Stimulated activated CD8-positive, alpha-beta memory T cell treated with anti-CD3 and anti-CD28 coated beads, Interleukin-4, amount 100 ng/mL, for 4 hours (primary cell): ENCODE data around the gene NRG2.

Experiments used
- DNase-seq, 2 donors: peaks; one replicate each; pipeline ENCODE4 v3.0.0-alpha.2; 2020; ENCODE audit warnings: low read depth in 2 of 2, low spot score in 1 of 2

Gene NRG2

DNA sequence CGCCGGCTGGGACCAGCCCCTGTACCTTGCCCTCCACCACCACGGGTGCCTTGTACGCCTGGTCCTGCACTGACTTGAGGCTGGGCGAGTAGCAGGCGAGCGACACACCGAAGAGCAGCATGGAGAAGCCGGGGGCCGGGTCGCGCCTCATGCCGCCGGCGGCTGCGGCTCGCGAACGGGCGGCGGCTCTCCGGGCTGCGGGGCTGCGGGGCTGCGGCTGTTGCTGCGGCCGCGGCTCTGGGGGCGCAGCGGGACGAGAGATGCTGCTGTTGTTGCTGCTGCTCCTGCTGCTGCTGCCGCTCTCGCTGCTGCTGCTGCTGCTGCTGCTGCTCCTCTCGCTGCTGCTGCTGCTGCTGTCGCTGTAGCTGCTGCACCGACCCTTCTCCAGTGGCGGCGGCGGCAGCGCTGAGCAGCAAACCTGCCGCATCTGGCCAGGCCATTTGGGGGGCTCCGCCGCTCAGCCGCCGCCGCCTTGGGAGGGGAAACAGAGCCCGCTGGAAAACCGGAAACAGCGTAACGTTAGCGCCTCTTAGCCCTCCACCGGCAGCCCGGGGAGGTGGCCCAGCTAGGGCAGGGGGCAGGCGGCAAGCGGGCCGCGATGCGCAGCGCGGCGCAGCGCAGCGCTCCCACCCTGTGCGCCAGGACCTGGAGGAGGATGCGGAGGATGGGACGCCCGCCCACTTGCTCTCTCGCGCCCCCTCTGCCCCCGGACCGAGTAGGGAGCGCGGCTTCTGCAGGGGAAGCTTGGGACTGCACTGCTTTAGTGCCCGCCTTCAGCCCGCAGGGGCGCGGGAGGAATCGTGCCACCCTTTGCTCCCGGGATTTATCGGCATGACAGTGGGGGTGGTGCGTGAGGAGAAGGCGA is at the start of gene NRG2:
Gene NRG2 (minus strand): TSS at position 657 of the 865 bp plus-strand sequence.
- DNase-seq, result peak in 1 of 2 donors; percentile 13

DNA sequence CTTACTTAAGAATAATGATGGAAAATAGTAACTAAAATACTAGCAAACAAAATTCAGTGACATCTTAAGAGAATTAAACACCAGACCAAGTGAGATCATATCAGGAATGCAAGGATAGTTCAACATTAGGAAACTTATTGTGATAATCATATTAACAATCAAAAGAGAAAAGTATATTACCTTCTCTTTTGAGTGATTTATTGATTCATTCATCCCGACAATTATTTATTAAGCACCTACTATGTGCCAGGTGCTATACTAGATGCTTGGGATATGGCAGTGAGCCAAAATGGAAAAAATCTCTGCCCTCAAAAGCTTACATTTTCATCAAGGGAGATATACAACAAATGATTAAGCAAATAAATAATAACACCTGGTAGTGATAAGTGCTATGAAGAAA is 47.2 kb upstream of the NRG2 start:
- DNase-seq, result no peak

DNA sequence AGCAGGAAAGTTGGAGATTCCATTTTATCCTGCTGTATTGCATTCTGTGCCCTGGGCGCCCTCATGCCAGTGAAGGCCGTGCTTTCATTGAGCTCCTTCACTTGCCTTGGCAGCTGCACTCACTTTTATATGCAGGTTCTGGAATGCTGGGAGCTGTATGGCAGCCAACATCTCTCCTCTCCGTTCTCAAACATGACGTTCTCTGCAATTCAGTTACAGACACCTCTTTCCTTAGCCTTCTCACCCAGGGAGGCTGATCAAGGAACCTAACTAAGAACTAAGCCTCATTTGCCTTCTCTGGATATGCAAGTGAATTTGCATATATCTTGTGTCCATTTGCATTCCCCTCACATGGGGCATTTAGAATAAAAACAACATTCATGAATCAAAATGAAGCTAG is 41.4 kb upstream of the NRG2 start:
- no peak for DNase-seq

DNA sequence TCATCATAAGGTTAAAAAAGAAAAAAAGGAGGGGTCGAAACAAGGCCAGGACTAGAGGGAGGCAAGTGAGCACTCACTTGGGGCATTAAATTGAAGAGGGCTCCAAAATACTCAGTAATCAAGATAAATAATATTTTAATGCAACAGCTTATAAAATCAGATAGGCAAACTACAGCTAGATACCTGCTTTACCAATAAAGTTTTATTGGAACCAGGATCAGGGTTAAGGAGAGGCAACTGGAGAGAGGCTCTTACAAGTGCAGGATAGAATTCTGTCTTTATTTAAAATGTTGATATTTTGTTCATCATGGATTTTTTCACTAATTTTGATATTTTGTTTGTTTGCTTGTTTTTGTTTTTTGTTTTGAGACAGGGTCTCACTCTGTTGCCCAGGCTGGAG is 40.6 kb upstream of the NRG2 start:
- no peak for DNase-seq

DNA sequence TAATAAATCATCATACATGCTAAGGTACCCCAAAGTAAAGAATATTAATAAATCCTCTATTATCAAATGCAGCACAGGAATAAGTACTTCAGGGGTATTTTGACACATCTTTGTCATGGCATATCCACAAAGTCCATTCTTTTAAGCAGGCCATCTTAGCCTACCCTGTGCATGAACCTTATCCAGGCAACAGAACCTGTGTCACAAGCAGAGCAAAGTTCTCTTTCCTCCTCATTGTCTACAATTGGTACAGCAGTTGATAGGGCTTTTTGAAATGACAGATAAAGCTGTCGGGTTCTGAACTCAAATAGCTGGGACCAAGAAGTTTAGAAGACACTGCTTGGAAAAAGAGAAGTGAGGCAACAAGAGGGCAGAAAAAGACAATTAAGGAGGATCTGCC is 40.0 kb upstream of the NRG2 start:
- DNase-seq, result no peak

DNA sequence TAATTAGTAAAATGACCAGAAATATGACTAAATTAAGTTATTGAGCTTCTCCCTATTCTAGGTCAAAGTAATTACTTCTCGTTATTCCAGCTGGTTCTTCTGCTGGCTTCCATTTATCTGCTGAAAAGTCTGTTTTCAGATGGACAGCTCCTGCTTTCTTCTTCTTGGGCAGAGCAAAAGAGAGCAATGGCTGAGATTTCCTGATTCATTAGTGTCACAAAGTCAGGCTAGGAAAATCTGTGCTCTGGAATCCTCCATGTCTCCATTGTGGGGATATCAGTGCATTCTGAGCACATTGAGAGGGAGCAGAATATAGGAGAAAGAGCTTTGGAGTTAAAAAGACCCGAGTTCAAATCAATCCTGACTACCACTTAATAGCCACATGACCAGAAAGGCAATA is 33.7 kb upstream of the NRG2 start:
- DNase-seq, result no peak

DNA sequence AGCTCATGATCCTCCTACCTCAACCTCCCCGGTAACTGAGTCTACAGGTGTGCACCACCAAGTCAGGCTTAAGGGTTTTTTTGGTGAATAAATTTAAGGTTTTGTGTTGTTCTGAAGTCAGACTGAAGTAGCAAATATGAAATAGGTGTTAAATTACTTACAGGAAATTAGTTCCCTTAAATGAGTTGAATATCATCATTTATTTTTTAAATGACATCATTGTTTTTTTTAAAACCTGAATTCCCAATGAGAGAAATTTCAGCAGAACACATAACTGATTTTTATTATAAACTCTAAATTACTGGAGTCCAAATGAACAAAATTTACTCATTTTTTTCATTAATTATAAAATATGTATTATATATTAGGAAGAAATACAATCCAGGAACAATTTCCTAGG is 33.0 kb upstream of the NRG2 start:
- DNase-seq, result no peak

DNA sequence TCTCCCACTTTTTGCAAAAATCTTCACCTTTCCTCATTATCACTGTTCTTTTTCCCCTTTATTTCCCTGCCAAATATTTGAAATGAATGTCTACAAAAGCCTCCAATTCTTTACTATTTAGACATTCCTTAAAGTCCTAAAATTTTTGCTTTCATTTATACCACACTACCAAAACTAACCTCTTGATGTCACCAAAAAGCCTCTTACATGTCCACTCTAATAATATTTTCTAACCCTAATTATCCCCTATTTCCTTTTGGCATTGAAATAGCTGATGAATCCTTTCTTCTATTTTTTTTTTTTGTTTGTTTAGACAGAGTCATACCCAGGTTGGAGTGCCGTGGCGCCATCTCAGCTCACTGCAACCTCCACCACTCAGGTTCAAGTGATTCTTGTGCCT is 32.3 kb upstream of the NRG2 start:
- DNase-seq, result no peak

DNA sequence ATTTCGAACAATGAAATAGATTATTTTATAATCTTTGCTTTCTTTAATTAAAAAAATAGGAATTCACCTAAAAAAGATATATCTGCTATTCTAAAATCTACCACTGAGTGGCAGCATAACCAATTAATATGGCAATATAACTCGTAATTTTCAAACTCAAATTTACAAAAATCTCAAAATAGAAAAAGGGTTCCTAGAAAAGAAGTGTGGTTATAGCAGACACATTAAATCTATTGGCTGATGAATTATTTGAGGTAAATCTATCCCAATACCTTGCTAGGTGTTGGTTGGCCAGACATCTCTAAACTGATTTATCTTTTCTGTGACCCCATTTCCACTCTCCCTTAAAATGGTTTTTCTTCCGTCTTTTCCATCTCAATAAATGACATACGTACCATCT is 30.2 kb upstream of the NRG2 start:
- no peak for DNase-seq

DNA sequence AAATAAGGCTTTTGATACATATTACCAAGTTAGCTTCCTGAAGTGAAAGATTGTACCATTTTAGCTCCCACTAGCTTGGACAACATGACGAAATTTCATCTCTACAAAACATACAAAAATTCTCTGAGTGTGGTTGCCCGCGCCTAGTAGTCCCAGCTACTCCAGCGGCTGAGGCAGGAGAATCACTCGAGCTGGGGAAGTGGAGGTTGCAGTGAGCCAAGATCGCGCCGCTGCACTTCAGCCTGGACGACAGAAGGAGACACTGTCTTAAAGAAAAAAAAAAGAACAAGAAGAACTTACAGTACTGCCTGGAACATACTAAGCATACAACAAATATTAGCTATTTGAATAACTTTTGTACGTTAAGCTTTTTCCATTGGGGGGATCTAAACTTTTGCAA is 29.7 kb upstream of the NRG2 start:
- no peak for DNase-seq

DNA sequence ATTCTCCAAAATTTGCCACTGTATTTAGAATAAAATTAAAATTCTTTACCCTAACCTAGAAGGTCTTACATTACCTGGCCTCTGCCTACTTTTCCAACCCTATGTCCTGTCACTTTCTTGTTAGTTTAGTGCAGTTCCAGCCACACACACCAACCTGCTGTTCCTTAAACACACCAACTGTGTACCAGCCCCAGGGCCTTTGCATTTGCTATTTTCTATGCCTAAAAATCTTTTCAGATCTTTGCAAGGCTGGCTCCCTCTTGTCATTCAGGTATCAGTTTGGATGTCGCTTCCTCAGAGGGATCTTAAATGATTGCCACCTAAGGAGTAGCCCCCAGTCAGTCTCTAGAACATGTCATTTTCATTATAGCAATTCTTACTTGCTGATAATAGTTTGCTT is 17.7 kb upstream of the NRG2 start:
- DNase-seq, result no peak

DNA sequence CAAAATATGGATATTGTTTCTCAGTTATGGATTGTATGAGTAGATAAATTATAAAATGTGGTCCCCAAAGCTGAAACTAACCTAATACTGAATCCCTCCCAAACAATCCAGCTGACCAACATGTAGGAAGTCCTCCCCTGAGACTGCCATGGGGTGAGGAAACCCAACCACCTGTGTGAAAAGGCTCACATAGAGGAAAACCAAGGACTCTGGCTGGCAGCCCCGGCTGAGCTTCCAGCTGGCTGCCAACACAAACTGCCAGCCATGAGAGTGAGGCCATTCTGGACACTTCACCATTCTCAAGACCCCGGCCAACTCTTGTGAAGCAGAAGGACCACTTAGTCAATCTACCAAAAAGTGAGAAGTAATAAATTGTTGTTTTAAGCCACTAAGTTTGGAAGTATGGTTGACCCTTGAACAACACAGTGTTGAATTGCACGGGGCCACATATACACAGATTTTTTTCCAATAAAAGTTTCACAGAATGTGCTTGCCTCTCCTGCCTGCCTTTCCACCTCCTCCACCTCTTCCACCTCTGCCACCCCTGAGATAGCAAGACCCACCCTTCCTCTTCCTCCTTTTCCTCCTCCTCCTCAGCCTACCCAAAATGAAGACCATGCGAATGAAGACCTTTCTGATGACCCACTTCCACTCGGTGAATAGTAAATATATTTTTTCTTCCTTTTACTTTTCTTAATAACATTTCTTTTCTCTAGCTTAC is 15.3 kb upstream of the NRG2 start:
- DNase-seq, result no peak

DNA sequence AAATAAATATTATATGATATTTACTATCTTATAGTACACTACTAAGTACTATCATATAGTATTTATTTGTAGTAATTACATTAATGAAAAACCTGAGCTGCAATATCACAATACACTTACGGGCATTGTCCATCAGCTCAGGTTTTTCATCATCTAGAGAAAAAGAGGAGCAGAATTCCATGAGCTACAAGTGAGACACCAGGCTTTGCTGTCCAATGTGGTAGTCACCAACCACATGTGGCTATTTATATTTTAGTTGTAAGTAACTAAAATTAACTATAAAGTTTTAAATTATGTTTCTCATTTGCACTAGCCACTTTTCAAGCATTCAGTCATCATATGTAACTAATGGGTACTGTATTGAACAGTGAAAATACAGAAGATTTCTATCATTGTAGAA is 13.8 kb upstream of the NRG2 start:
- no peak for DNase-seq

DNA sequence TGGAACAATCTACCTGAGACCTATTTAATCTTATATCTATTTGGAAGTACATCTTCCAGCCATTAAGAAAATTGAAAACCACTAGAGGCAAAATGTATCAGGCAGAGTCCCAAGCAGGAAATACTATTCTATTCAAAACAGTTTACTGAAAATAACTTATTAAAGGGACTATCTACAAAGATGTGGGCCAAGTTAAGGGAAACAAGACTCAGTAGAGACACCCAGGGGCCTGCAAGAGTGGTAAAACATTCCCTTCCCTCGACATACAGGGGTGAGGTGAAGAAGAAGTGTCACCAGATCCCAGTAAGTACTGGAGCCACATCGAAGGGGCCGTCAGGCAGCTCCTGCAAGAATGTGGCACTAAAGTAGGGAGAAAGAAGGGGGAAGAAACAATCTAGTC is 12.1 kb upstream of the NRG2 start:
- no peak for DNase-seq

DNA sequence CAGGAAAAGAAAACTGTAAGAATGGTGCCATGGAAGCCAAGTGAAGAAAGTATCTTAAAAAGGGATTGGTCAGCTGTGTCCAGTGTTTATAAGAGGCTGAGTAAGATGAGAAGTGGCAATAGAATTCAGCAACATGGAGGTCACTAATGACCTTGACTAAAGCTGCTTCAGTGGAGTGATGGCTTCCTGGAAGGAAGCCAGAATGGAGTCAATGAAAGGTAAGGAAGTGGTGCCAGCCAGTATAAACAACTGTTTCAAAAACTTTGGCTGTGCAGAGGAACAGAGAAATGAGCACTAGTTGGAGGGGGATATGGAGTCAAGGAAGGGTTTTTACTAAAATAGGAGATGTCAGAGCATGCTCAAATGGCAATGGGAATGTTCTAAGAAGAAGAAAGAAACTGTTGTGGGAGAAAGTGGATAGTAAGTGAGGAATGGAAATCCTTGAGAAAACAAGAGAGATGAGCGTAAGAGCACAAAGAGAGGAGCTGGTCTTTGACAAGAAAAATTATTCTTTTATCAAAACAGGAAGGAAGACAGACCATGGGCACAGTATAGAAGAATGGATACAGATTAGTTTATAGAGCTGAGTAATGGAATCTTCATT is 11.1 kb upstream of the NRG2 start:
- DNase-seq, result no peak

DNA sequence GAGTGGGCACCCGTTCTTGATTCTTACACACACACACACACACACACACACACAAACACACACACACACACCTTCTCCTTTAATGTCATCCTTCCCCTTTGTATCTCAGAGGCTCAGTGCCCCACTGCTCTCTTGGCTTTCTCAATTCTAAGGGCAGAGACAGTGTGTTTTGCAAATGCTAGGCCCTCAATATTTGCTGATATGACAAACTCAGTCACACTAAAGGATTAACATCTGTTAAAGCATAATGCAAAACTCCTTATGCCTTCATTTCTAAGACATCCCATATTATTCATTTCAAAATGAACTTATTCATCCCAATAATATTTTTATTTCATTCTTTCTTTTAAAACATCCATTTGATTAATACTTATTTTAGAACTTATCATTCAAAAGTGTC is 8.9 kb upstream of the NRG2 start:
- no peak for DNase-seq

DNA sequence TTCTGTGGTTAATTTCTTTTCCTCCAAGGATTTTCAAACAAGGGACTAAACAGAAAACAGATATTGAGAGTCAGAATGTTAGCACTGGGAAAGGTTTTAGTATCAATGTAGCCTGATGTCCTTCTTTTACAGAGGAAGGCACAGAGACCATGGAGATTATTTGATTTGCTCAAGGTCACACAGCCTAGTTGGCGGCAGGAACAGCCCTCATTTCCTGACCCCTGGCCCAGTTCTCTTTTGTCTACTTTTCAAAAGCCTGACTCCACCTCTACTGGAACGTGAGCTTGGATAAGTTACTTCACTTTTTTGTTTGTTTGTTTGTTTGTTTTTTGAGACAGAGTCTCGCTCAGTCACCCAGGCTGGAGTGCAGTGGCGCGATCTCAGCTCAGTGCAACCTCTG is 6.6 kb upstream of the NRG2 start:
- no peak for DNase-seq

DNA sequence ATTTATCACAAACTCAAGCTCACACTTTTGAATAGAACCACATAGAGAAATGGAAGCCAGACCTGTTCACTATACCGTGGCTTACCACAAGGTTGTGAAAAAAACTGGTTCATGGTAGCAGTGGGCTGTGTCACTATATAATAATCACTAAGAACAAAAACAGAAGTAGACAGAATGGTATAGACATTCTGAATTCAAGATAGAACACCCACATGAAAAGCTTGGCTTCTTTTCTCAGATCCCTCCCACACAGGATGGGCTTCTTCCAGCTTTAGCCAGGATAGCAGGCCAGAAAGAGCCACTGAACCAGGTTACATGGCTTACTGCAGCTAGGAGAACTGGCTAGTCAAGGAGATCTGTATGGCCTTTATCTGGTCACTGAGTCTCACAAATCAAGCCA is 6.1 kb upstream of the NRG2 start:
- no peak for DNase-seq

DNA sequence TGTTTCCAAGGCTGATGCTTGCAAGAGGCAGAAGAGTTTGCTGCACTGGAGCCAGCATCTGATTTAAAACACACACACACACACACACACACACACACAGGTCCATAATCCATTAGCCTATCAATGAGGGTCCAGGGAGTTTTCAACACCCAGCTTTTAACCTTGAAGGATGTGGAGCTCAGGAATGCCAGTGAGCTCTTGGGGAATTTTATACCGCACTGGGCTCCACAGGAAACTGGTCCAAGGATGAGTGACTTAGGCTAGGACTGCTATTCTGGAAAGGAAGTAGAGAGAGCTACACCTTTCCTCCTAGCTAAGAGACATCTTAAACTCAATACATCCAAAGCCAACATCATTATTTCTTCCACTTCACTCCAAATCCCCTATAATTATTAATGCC is 942 bp upstream of the NRG2 start:
- no peak for DNase-seq

DNA sequence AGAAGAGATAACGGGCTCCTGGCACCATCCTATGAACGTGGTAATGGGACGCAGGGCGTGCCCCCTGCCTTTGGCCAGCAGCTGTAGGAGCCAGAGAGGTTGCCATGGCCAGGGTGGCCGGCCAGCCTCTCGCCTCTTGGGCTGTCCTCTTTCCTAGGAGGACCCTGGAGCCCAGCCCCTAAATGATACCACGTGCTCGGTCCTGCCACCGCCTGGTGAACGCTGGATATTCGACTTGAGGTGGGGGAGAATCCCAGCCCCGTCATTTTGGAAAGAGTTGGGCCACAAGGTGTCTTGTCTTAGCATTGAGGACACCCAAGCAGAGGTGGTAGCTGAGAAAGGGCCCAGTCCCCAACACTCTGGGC is 391 bp upstream of the NRG2 start:
- no peak for DNase-seq

DNA sequence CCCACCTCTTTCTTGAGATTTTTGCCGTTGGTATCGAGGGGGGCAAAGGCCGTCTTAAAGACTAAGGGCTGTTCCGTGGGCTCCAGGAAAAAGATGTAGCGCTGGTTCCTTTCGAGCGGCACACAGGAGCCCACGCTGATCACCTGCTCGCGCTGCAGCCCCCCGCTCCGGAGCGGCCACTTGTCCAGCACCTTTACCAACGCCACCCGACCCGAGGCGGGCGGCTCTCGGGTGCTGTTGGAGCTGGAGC is 781 bp downstream of the NRG2 start:
- no peak for DNase-seq

DNA sequence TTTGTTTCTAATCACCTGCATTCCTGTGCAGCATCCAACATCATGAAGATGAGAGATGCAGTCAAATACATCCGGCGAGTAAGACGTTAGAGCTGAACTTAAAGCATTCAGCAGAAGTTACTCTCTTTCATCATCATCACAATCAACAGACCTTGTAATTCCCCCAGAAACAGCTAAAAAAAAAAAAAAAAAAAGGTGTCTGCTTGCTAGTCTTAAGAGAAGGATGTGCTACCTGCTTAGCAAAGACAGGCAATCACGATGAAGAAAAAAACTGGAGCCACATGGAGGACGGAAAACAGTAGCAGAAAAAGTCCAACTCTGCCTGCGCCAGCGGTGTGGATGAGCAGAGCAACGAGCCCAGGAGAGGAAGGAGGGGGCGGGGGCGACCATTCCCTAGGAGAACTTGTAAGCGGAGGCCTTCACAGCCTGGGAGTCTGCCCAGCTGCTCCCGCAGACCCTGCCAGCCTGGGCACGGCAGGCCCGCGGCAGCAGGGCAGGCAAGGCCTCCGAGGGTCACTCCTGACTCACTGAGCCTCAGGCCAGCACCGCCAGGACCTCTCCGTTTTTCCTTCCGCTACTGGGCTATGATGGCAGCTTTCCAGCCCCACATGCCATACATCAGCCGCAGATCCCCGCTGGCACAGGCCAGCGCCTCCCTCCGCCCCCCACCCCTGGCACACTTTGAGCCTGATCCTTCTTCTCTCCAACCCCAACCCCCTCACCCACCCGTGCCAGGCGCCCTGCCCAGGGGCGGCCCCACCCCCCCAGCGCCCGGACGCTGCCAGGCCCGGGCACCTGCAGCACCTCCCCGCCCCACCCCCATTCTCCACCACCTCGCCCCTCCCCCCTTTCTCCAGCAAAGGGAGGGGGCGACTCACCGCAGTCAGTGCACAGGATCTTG is 1.4 kb downstream of the NRG2 start:
- DNase-seq, result no peak
